ENCODE results near the gene VCP. TPM values are rescaled to one million over a fixed set of nuclear protein-coding genes. Genes with fewer than 3 reads are reported as not detected.

The VCP gene
- polyA plus RNA-seq, 2 of the 4 experiments (the other 2 are of a cell fraction): 390 to 428 TPM

DNA sequence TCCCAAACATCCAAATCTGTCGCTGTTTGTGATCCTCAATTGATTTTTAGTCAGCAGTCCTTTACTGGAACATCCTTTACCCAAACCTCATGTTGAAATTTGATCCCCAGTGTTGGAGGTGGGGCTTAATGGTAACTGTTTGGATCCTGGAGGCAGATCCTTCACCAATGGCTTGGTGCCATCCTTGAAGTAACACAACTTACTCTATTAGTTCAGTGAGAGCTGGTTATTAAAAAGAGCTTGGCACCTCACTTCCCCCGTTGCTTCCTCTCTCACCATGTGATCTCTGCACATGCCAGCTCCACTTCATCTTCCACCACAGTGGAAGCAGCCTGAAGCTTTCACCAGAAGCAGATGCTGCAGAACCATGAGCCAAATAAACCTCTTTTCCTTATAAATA is 42.6 kb downstream of the VCP start:
- Histone ChIP-seq H3K4me3 (no peak overlapping the region), H3K27ac (no peak overlapping the region), H3K9me3 (0 out of 3 replicates have a peak, but pooled peaks cover 10% of the 10 kb centered on the region), H3K4me1 (peaks cover 22% of the 10 kb centered on the region), H3K4me2 (no peak overlapping the region)
- DNase-seq (ENCODE audit: low read depth in 1 of 2, low spot score in 1 of 2) (no peak), FAIRE-seq (no peak), ATAC-seq (no peak)
- CTCF ChIA-PET: interaction anchor here (0.6 to 5.4 kb wide), 4 partner anchors 22 to 130 kb away, joined by 3 to 26 read pairs (median 4); no protein-coding TSS in a partner anchor
- POLR2A ChIA-PET: no interaction called here
- no peak for TF ChIP-seq SREBF2 (IDR thresholded peaks at IDR 0.05)
- no peak for TF ChIP-seq MAFK (IDR thresholded peaks at IDR 0.05; ENCODE audit: partially characterized antibody)
- TF ChIP-seq HES2 (IDR thresholded peaks at IDR 0.05): no peak
- no peak for TF ChIP-seq FOXS1 (CRISPR knock-in tag; IDR thresholded peaks at IDR 0.05)
- no peak for TF ChIP-seq NPAS2 (CRISPR knock-in tag; IDR thresholded peaks at IDR 0.05; ENCODE audit: borderline replicate concordance)
- no peak for TF ChIP-seq USF2 (IDR thresholded peaks at IDR 0.05)
- TF ChIP-seq, protein P1, sequence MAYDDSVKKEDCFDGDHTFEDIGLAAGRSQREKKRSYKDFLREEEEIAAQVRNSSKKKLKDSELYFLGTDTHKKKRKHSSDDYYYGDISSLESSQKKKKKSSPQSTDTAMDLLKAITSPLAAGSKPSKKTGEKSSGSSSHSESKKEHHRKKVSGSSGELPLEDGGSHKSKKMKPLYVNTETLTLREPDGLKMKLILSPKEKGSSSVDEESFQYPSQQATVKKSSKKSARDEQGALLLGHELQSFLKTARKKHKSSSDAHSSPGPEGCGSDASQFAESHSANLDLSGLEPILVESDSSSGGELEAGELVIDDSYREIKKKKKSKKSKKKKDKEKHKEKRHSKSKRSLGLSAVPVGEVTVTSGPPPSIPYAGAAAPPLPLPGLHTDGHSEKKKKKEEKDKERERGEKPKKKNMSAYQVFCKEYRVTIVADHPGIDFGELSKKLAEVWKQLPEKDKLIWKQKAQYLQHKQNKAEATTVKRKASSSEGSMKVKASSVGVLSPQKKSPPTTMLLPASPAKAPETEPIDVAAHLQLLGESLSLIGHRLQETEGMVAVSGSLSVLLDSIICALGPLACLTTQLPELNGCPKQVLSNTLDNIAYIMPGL (CRISPR knock-in tag; IDR thresholded peaks at IDR 0.05; ENCODE audit: borderline replicate concordance): no peak
- TF ChIP-seq, protein P2, sequence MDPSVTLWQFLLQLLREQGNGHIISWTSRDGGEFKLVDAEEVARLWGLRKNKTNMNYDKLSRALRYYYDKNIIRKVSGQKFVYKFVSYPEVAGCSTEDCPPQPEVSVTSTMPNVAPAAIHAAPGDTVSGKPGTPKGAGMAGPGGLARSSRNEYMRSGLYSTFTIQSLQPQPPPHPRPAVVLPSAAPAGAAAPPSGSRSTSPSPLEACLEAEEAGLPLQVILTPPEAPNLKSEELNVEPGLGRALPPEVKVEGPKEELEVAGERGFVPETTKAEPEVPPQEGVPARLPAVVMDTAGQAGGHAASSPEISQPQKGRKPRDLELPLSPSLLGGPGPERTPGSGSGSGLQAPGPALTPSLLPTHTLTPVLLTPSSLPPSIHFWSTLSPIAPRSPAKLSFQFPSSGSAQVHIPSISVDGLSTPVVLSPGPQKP (IDR thresholded peaks at IDR 0.05; ENCODE audit: low read depth, low read length): no peak
- no peak for TF ChIP-seq HDAC2 (IDR thresholded peaks at IDR 0.05)
- TF ChIP-seq ZSCAN20 (CRISPR knock-in tag; IDR thresholded peaks at IDR 0.05): no peak
- TF ChIP-seq EHMT2 (IDR thresholded peaks at IDR 0.05; ENCODE audit: low read depth): no peak
- no peak for TF ChIP-seq CBX8 (IDR thresholded peaks at IDR 0.05)
- TF ChIP-seq RAD21 (conservative IDR thresholded peaks at IDR 0.05 in 1 of 2, IDR thresholded peaks at IDR 0.05 in 1 of 2): no peak
- TF ChIP-seq, protein P3, sequence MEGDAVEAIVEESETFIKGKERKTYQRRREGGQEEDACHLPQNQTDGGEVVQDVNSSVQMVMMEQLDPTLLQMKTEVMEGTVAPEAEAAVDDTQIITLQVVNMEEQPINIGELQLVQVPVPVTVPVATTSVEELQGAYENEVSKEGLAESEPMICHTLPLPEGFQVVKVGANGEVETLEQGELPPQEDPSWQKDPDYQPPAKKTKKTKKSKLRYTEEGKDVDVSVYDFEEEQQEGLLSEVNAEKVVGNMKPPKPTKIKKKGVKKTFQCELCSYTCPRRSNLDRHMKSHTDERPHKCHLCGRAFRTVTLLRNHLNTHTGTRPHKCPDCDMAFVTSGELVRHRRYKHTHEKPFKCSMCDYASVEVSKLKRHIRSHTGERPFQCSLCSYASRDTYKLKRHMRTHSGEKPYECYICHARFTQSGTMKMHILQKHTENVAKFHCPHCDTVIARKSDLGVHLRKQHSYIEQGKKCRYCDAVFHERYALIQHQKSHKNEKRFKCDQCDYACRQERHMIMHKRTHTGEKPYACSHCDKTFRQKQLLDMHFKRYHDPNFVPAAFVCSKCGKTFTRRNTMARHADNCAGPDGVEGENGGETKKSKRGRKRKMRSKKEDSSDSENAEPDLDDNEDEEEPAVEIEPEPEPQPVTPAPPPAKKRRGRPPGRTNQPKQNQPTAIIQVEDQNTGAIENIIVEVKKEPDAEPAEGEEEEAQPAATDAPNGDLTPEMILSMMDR (IDR thresholded peaks at IDR 0.05): no peak
- WGBS (ENCODE audit: missing lambda C conversion rate): 90% methylated on average over 2 of the region's 2 CpGs

GRCh38 chr9:35029241-35029640 is 43.2 kb downstream of the VCP start:
- 0 out of 3 replicates have a peak, but pooled peaks cover 10% of the 10 kb centered on the region for H3K9me3 ChIP-seq
- ChIA-PET CTCF (interaction anchor here (1.3 to 5.4 kb wide), 3 partner anchors 22 to 66 kb away, joined by 3 to 26 read pairs (median 4); no protein-coding TSS in a partner anchor), POLR2A (no interaction called here)
- ATAC-seq (no peak), FAIRE-seq (no peak), DNase-seq (ENCODE audit: low read depth in 1 of 2, low spot score in 1 of 2) (no peak)
- no peak overlapping the region for H3K4me2 ChIP-seq
- H3K27ac ChIP-seq: no peak overlapping the region
- no peak overlapping the region for H3K4me3 ChIP-seq
- peaks cover 22% of the 10 kb centered on the region for H3K4me1 ChIP-seq
- WGBS (ENCODE audit: missing lambda C conversion rate): 66% methylated on average over 4 of the region's 4 CpGs
- TF ChIP-seq, protein P4, sequence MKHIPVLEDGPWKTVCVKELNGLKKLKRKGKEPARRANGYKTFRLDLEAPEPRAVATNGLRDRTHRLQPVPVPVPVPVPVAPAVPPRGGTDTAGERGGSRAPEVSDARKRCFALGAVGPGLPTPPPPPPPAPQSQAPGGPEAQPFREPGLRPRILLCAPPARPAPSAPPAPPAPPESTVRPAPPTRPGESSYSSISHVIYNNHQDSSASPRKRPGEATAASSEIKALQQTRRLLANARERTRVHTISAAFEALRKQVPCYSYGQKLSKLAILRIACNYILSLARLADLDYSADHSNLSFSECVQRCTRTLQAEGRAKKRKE (CRISPR knock-in tag; IDR thresholded peaks at IDR 0.05; ENCODE audit: low read depth): no peak
- no peak for TF ChIP-seq MAFK (IDR thresholded peaks at IDR 0.05; ENCODE audit: partially characterized antibody)
- TF ChIP-seq CHD2 (IDR thresholded peaks at IDR 0.05; ENCODE audit: low read length, partially characterized antibody): no peak
- TF ChIP-seq SREBF2 (IDR thresholded peaks at IDR 0.05): no peak
- TF ChIP-seq EHF (CRISPR knock-in tag; IDR thresholded peaks at IDR 0.05): no peak
- no peak for TF ChIP-seq RNF2 (IDR thresholded peaks at IDR 0.05; ENCODE audit: borderline replicate concordance, low read depth)
- no peak for TF ChIP-seq EHMT2 (IDR thresholded peaks at IDR 0.05; ENCODE audit: low read depth)
- no peak for TF ChIP-seq HOXA7 (CRISPR knock-in tag; IDR thresholded peaks at IDR 0.05)
- no peak for TF ChIP-seq SMC3 (IDR thresholded peaks at IDR 0.05)
- TF ChIP-seq, protein P5, sequence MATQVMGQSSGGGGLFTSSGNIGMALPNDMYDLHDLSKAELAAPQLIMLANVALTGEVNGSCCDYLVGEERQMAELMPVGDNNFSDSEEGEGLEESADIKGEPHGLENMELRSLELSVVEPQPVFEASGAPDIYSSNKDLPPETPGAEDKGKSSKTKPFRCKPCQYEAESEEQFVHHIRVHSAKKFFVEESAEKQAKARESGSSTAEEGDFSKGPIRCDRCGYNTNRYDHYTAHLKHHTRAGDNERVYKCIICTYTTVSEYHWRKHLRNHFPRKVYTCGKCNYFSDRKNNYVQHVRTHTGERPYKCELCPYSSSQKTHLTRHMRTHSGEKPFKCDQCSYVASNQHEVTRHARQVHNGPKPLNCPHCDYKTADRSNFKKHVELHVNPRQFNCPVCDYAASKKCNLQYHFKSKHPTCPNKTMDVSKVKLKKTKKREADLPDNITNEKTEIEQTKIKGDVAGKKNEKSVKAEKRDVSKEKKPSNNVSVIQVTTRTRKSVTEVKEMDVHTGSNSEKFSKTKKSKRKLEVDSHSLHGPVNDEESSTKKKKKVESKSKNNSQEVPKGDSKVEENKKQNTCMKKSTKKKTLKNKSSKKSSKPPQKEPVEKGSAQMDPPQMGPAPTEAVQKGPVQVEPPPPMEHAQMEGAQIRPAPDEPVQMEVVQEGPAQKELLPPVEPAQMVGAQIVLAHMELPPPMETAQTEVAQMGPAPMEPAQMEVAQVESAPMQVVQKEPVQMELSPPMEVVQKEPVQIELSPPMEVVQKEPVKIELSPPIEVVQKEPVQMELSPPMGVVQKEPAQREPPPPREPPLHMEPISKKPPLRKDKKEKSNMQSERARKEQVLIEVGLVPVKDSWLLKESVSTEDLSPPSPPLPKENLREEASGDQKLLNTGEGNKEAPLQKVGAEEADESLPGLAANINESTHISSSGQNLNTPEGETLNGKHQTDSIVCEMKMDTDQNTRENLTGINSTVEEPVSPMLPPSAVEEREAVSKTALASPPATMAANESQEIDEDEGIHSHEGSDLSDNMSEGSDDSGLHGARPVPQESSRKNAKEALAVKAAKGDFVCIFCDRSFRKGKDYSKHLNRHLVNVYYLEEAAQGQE (IDR thresholded peaks at IDR 0.05): no peak
- no peak for TF ChIP-seq FOSB (CRISPR knock-in tag; IDR thresholded peaks at IDR 0.05)
- no peak for TF ChIP-seq JUNB (IDR thresholded peaks at IDR 0.05)
- TF ChIP-seq, protein P3 (IDR thresholded peaks at IDR 0.05): no peak

Data from A549 (cell line).